ENCODE measurements around the gene FCN3.

The FCN3 gene

GRCh38 chr1:27360159-27361043 is 14.2 kb downstream of the FCN3 start:
- peak in 3 of 51 donors; percentile 8 to 34 (median 24) for DNase-seq

- DNase-seq, result no peak
These were observed 14.8 kb downstream of the FCN3 start for GRCh38 chr1:27359822-27360158.

GRCh38 chr1:27358928-27359313 is 15.7 kb downstream of the FCN3 start:
- DNase-seq, result no peak

GRCh38 chr1:27358038-27358927 is 16.3 kb downstream of the FCN3 start:
- DNase-seq, result no peak

- peak in 41 of 51 donors; percentile 4 to 73 (median 36) for DNase-seq
These were observed 17.2 kb downstream of the FCN3 start for GRCh38 chr1:27357281-27358037.

- DNase-seq, result no peak
These were observed 17.9 kb downstream of the FCN3 start for GRCh38 chr1:27356619-27357280.

GRCh38 chr1:27356277-27356618 is 18.4 kb downstream of the FCN3 start:
- DNase-seq, result no peak

GRCh38 chr1:27355683-27356082 is 18.9 kb downstream of the FCN3 start:
- no peak for DNase-seq

GRCh38 chr1:27353629-27354028 is 21.0 kb downstream of the FCN3 start:
- DNase-seq, result no peak

- no peak for DNase-seq
These were observed 21.5 kb downstream of the FCN3 start for GRCh38 chr1:27353166-27353565.

- DNase-seq, result no peak
These were observed 23.0 kb downstream of the FCN3 start for GRCh38 chr1:27351541-27352107.

GRCh38 chr1:27350663-27351540 is 23.7 kb downstream of the FCN3 start:
- DNase-seq, result peak in 2 of 51 donors; percentile 10 to 11

GRCh38 chr1:27349784-27350662 is 24.6 kb downstream of the FCN3 start:
- peak in 19 of 51 donors; percentile 7 to 52 (median 25) for DNase-seq

- no peak for DNase-seq
These were observed 25.5 kb downstream of the FCN3 start for GRCh38 chr1:27348861-27349783.

GRCh38 chr1:27346991-27347624 is 27.5 kb downstream of the FCN3 start:
- no peak for DNase-seq

- DNase-seq, result no peak
These were observed 28.3 kb downstream of the FCN3 start for GRCh38 chr1:27346357-27346756.

GRCh38 chr1:27345272-27345671 is 29.4 kb downstream of the FCN3 start:
- no peak for DNase-seq

Measured in hypothalamus (tissue), 51 donors.